Thyroid gland (tissue), 4 donors: Measurements from ENCODE around the gene ARL10. TPM values are rescaled to one million over a fixed set of nuclear protein-coding genes. Genes with fewer than 3 reads are reported as not detected.

Experiments used
- DNase-seq, 2 donors: peaks; one replicate each; pipeline ENCODE4 v3.0.0-alpha.2; 2019
- H3K27ac ChIP-seq, 3 donors: fragments of 200-600 bp; sonication (generic); 1 replicate in 2 of 3; 2 replicates in 1 of 3; pipeline ENCODE4 v1.5.1; 2016 to 2019; ENCODE audit warnings: mild to moderate bottlenecking in 1 of 3, moderate library complexity in 1 of 3
- H3K27me3 ChIP-seq: fragments of 200-600 bp; sonication (generic); one replicate; pipeline ENCODE4 v1.5.1; 2019
- H3K36me3 ChIP-seq, 2 donors: fragments of 200-600 bp; sonication (generic); one replicate each; pipeline ENCODE4 v1.5.1; 2016 to 2019
- H3K4me1 ChIP-seq, 2 donors: fragments of 200-600 bp; sonication (generic); one replicate each; pipeline ENCODE4 v1.5.1; 2017 to 2019
- H3K4me3 ChIP-seq, 3 donors: fragments of 200-600 bp; sonication (generic); replicated peaks in 1 of 3; 1 replicate in 2 of 3; 2 replicates in 1 of 3; pipeline ENCODE4 v1.5.1; 2016; ENCODE audit warnings: mild to moderate bottlenecking in 1 of 3
- H3K9me3 ChIP-seq: fragments of 200-600 bp; sonication (generic); one replicate; pipeline ENCODE4 v1.5.1; 2017
- POLR2A ChIP-seq, 2 donors: fragments of 450-650 bp; IDR thresholded peaks; one replicate each; pipeline ENCODE4 v1.6.1; 2017; ENCODE audit warnings: antibody characterized with exemption in 2 of 2, mild to moderate bottlenecking in 2 of 2, moderate library complexity in 1 of 2
- WGBS, 2 donors: methylation state at CpG; one replicate each; pipeline ENCODE4 v1.1.5; 2017; 5-methylcytosine and 5-hydroxymethylcytosine counted together
- intact Hi-C: fragments of 100-400 bp; cut with DNase I; formaldehyde crosslinking; loops from one replicate; pipeline ENCODE4 v1.15.1; 2023
- microRNA counts, 2 donors: library from miRNA; unstranded; fragments of <30 nt; microRNA quantifications; one replicate each; lab custom pipeline; 2016 to 2017
- microRNA-seq: library from miRNA; unstranded; fragments of <30 nt; microRNA quantifications from one replicate; pipeline ENCODE4, GENCODE V29; 2016
- small RNA-seq: library from RNA; depleted of rRNA; stranded (forward); fragments of <200 nt; gene quantifications from one replicate; pipeline ENCODE3, GENCODE V24; 2016
- total RNA-seq, 4 donors: library from RNA; depleted of rRNA; stranded (reverse); fragments of >200 nt; gene quantifications; one replicate each; pipeline ENCODE4 v1.2.3, GENCODE V29; 2016
- TF ChIP-seq, protein P1 (sequence below), 6 experiments: fragments of 200-600 bp in 3 of 6; fragments of 450-650 bp in 3 of 6; sonication (generic) in 3 of 6; IDR thresholded peaks; one replicate each; pipeline ENCODE4 v1.5.1; 2016 to 2019; ENCODE audit warnings: antibody characterized with exemption in 6 of 6, mild to moderate bottlenecking in 2 of 6, inconsistent platforms in 1 of 6, moderate library complexity in 1 of 6

ARL10 gene
- total RNA-seq, 4 donors from 2014 or later, result 2.1 to 11.0 (median 2.8) TPM

GRCh38 chr5:176426876-176427275, 61.6 kb downstream of the ARL10 start:
- no peak for DNase-seq
- Histone ChIP-seq H3K27me3 (no peaks in the 10 kb centered on the region), H3K36me3 (no peaks in the 10 kb centered on the region), H3K4me3 (no peak overlapping the region), H3K4me1 (no peaks in the 10 kb centered on the region), H3K9me3 (no peaks in the 10 kb centered on the region), H3K27ac (no peak overlapping the region)
- TF ChIP-seq, protein P1, sequence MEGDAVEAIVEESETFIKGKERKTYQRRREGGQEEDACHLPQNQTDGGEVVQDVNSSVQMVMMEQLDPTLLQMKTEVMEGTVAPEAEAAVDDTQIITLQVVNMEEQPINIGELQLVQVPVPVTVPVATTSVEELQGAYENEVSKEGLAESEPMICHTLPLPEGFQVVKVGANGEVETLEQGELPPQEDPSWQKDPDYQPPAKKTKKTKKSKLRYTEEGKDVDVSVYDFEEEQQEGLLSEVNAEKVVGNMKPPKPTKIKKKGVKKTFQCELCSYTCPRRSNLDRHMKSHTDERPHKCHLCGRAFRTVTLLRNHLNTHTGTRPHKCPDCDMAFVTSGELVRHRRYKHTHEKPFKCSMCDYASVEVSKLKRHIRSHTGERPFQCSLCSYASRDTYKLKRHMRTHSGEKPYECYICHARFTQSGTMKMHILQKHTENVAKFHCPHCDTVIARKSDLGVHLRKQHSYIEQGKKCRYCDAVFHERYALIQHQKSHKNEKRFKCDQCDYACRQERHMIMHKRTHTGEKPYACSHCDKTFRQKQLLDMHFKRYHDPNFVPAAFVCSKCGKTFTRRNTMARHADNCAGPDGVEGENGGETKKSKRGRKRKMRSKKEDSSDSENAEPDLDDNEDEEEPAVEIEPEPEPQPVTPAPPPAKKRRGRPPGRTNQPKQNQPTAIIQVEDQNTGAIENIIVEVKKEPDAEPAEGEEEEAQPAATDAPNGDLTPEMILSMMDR (IDR thresholded peaks at IDR 0.05), result no peak
- no peak for TF ChIP-seq POLR2A (IDR thresholded peaks at IDR 0.05)
- WGBS, 2 donors, result 77 to 93% methylated on average over 1 of the region's 1 CpG
- intact Hi-C loops, result no loop called here

- TF ChIP-seq POLR2A (IDR thresholded peaks at IDR 0.05), result no peak
- TF ChIP-seq, protein P1 (IDR thresholded peaks at IDR 0.05), result no peak
- no peak overlapping the region for H3K4me3 ChIP-seq
- no peaks in the 10 kb centered on the region for H3K9me3 ChIP-seq
- H3K27ac ChIP-seq, result no peak overlapping the region
- no peak for DNase-seq
- H3K36me3 ChIP-seq, result no peaks in the 10 kb centered on the region
- H3K27me3 ChIP-seq, result no peaks in the 10 kb centered on the region
- intact Hi-C loops, result no loop called here
- WGBS, 2 donors, result 77 to 82% methylated on average over 4 of the region's 4 CpGs
- no peaks in the 10 kb centered on the region for H3K4me1 ChIP-seq
These were observed 62.7 kb downstream of the ARL10 start for GRCh38 chr5:176427971-176428370.

DNA sequence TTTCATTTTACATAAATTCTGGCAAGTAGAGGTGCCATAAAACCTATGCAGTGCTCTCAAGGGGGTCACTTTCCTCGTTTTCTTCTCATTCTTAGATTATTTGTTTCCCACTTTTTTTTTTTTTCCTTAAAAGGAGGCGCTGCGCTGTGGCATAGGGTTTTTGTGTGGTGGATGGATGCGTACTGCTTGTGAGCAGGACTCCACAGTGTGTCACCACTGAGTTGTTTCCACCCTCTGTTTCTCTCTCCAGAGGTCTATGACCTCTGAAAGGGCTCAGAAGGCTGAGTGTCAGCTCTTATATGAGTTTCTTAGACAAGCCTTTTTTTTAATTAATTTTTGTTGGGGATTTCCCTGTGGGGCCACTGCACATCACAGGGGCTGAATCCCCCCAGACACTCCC, 64.7 kb downstream of the ARL10 start:
- TF ChIP-seq POLR2A (IDR thresholded peaks at IDR 0.05), result no peak
- TF ChIP-seq, protein P1 (IDR thresholded peaks at IDR 0.05), result no peak
- 66 to 72% methylated on average over 4 of the region's 4 CpGs for WGBS, 2 donors

More for the DNA sequence above, 64.7 kb downstream of the ARL10 start:
- no peaks in the 10 kb centered on the region for H3K9me3 ChIP-seq
- H3K4me3 ChIP-seq, result no peak overlapping the region
- no peaks in the 10 kb centered on the region for H3K27me3 ChIP-seq
- DNase-seq, result no peak
- H3K36me3 ChIP-seq, result no peaks in the 10 kb centered on the region
- no peak overlapping the region for H3K27ac ChIP-seq
- no peaks in the 10 kb centered on the region for H3K4me1 ChIP-seq
- intact Hi-C loops, result no loop called here

MicroRNA genes within 50 kb of the gene (microRNA counts, 767-probe panel; counts per million panel counts)
- 0 counts per million in 2 donors for microRNA hsa-miR-1271-5p (lab: Ali Mortazavi, UCI)

Small RNA genes within 50 kb of the gene (microRNA-seq; reads per million reads assigned to microRNA genes)
- gene MIR1271, result 4.0 reads per million, percentile 6 among the genes with 10 or more reads in this experiment

Small RNA genes within 50 kb of the gene (small RNA-seq; reads per million reads assigned to genes)
- not detected for gene MIR1271

Other genes with a start within 250 kb of the ARL10 start
- 10 to 100 TPM in 3 of 4 donors, 1 to 10 TPM in 1; 9.0 to 20.2 (median 13.1) TPM for gene SIMC1, start 127.1 kb upstream of the ARL10 start, total RNA-seq
- 100 to 1,000 TPM; 107 to 134 (median 119) TPM for gene KIAA1191, start 3.7 kb upstream of the ARL10 start, total RNA-seq
- gene NOP16, start 23.1 kb downstream of the ARL10 start, total RNA-seq, result 10 to 100 TPM in 2 of 4 donors, 1 to 10 TPM in 2; 4.7 to 13.7 (median 8.2) TPM
- 100 to 1,000 TPM; 112 to 188 (median 138) TPM for gene HIGD2A, start 23.3 kb downstream of the ARL10 start, total RNA-seq
- gene CLTB, start 51.1 kb downstream of the ARL10 start, total RNA-seq, result 100 to 1,000 TPM in 3 of 4 donors, 10 to 100 TPM in 1; 95.2 to 139 (median 112) TPM
- 100 to 1,000 TPM in 1 of 4 donors, 10 to 100 TPM in 3; 33.6 to 186 (median 43.2) TPM for gene FAF2, start 82.9 kb downstream of the ARL10 start, total RNA-seq
- gene RNF44, start 171.9 kb downstream of the ARL10 start, total RNA-seq, result 10 to 100 TPM; 12.1 to 27.3 (median 22.4) TPM
- gene CDHR2, start 183.9 kb downstream of the ARL10 start, total RNA-seq, result under 1 TPM in 1 of 4 donors, not detected in 3; 0.11 TPM
- gene GPRIN1, start 244.7 kb downstream of the ARL10 start, total RNA-seq, result under 1 TPM; 0.24 to 0.75 (median 0.30) TPM